Coronary artery (tissue), 2 donors: Measurements from ENCODE around the gene RYR1.

Experiments
- DNase-seq: peaks from one replicate; pipeline ENCODE4 v3.0.0-alpha.2; 2017; ENCODE audit warnings: low spot score
- H3K27ac ChIP-seq, 2 donors: fragments of 200-600 bp; sonication (generic); one replicate each; pipeline ENCODE4 v1.5.1; 2016 to 2019
- H3K4me3 ChIP-seq: fragments of 200-600 bp; sonication (generic); 2 replicates; pipeline ENCODE4 v1.5.1; 2016; ENCODE audit warnings: mild to moderate bottlenecking, moderate library complexity
- TF ChIP-seq, protein P1 (sequence below): fragments of 200-600 bp; sonication (generic); IDR thresholded peaks from one replicate; pipeline ENCODE4 v1.5.1; 2019; ENCODE audit warnings: antibody characterized with exemption

The RYR1 gene

GRCh38 chr19:38441657-38442348 lies 8.3 kb downstream of the RYR1 start:
- Histone ChIP-seq H3K4me3 (no peak overlapping the region), H3K27ac (no peak overlapping the region)
- TF ChIP-seq, protein P1, sequence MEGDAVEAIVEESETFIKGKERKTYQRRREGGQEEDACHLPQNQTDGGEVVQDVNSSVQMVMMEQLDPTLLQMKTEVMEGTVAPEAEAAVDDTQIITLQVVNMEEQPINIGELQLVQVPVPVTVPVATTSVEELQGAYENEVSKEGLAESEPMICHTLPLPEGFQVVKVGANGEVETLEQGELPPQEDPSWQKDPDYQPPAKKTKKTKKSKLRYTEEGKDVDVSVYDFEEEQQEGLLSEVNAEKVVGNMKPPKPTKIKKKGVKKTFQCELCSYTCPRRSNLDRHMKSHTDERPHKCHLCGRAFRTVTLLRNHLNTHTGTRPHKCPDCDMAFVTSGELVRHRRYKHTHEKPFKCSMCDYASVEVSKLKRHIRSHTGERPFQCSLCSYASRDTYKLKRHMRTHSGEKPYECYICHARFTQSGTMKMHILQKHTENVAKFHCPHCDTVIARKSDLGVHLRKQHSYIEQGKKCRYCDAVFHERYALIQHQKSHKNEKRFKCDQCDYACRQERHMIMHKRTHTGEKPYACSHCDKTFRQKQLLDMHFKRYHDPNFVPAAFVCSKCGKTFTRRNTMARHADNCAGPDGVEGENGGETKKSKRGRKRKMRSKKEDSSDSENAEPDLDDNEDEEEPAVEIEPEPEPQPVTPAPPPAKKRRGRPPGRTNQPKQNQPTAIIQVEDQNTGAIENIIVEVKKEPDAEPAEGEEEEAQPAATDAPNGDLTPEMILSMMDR = no peak

DNA sequence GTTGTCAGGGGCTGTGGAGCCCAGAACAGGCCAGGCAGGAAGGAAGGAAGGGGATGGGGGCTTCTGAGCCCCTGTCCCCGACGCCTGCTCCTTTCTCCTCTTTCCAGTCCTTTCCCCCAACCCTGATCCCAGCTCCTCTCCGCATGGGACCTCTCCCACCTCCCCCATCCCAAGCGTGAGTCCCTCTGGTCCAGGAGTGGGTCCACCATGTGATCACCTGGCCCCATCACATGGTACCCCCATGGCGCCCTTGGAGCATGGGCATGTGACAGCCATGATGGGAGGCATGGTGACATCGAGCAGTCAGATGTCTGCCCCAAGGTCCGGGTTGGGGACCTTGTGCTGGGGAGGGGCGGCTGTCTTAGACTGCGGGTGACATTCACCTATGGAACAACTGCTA lies 9.2 kb downstream of the RYR1 start:
- DNase-seq = no peak
- H3K4me3 ChIP-seq = no peak overlapping the region
- TF ChIP-seq, protein P1 = no peak
- H3K27ac ChIP-seq = no peak overlapping the region

More at GRCh38 chr19:38441657-38442348, 8.3 kb downstream of the RYR1 start:
- no peak for DNase-seq

DNA sequence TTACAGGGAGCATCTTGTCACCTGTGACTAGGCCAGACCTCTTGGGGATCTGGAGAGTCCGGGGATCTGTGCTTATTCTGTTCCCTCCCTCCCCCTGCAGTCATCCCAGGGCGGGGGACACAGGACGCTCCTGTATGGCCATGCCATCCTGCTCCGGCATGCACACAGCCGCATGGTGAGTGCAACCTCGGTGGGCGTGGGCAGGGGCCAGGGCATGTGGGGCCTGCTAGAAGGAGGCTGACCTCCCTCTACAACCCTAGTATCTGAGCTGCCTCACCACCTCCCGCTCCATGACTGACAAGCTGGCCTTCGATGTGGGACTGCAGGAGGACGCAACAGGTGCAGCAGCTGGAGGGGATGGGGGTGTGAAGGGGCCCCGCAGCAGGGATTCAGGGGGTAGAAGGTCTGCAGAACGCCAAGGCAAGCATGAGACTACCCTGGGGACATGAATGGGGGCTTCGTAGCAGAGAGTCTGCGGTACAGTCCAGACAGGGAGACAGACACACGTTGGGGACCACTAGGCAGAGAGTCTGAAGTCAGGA lies 10.0 kb downstream of the RYR1 start:
- TF ChIP-seq, protein P1 = no peak
- Histone ChIP-seq H3K4me3 (no peak overlapping the region), H3K27ac (no peak overlapping the region)
- no peak for DNase-seq

- no peak overlapping the region for H3K27ac ChIP-seq
These were observed 10.5 kb downstream of the RYR1 start for GRCh38 chr19:38444026-38444425.

DNA sequence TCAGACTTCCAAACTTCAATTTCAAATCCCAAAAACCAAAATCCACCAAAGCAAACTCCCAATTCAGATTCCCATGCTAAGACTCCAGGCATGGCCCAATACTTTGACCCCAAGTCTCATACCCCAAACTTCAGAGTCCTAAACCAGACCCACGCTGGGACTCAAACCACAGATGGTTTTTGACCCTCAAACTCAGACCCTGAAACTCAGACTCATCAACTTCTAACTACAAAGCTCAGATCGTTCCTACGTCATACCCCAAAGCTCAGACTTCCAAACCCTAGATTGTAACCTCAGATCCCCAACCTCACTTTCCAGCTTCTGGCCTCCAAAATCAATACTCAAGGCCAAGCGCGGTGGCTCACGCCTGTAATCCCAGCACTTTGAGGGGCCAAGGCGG lies 11.9 kb downstream of the RYR1 start:
- Histone ChIP-seq H3K27ac (no peak overlapping the region), H3K4me3 (no peak overlapping the region)
- TF ChIP-seq, protein P1 = no peak
- no peak for DNase-seq

More at GRCh38 chr19:38444026-38444425, 10.5 kb downstream of the RYR1 start:
- no peak overlapping the region for H3K4me3 ChIP-seq
- TF ChIP-seq, protein P1 = no peak
- DNase-seq = no peak

DNA sequence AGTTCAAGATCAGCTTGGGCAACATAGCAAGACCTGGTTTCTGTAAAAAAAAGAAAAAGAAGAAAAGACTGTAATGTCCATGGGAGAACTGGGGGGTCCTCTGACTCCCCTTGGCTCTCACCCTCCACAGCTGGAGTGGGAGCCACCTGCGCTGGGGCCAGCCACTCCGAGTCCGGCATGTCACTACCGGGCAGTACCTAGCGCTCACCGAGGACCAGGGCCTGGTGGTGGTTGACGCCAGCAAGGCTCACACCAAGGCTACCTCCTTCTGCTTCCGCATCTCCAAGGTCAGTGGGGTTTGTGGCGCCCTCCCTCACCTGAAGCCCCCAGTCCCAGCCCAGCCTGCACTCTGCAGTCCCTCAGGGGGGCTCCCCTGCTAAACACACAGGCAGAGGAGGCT lies 14.7 kb downstream of the RYR1 start:
- no peak for DNase-seq
- TF ChIP-seq, protein P1 = no peak
- H3K27ac ChIP-seq = no peak overlapping the region
- H3K4me3 ChIP-seq = no peak overlapping the region

GRCh38 chr19:38449518-38449917 lies 16.0 kb downstream of the RYR1 start:
- H3K27ac ChIP-seq = no peak overlapping the region
- TF ChIP-seq, protein P1 = no peak
- no peak overlapping the region for H3K4me3 ChIP-seq
- no peak for DNase-seq
